ENCODE measurements around the gene GAA. TPM values are rescaled to one million over a fixed set of nuclear protein-coding genes. Genes with fewer than 3 reads are reported as not detected.

The GAA gene
- total RNA-seq, 1 experiment from 2014 or later: 30.3 TPM

DNA sequence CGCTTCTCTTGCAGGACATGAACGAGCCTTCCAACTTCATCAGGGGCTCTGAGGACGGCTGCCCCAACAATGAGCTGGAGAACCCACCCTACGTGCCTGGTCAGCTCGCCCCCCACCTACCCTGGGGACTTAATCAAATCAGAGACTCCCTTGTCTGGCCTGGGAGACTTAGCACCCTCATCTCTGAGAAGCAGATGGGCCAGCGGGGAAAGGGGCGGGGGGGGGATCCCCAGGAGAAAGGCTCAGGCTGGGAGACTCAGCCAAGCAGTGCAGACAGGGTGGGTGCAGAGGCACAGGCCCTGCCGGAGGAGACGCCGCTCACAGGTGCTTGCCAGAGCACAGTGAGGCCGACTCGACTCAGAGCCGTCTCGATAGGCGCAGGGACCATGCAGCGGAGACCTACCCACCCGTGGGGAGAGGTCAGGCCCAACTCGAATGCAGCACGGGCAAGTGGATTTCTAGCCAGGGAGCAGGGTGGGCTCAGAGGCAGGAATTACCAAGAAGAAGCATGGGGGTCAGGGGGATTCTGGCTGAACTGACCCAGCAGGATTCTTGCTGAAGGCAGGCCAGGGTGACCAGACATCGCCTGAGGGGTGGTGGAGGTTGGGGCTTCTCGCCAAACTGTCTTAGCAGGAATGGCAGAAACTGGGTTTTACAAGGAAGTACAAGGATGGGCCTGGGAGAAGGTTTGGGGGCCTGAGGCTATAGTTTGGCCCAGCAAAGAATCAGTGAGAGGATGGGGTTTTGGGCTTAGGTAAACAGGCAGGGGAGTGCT, 9.7 kb downstream of the GAA start:
- Histone ChIP-seq H3K56ac (ENCODE audit: insufficient read length, low read depth, low read length) (no peak overlapping the region), H4K20me1 (ENCODE audit: control insufficient read depth, insufficient read depth, insufficient read length) (no peaks in the 10 kb centered on the region), H3T11ph (ENCODE audit: low read length) (no peak overlapping the region), H2AFZ (ENCODE audit: low read length) (no peak overlapping the region), H2BK5ac (ENCODE audit: insufficient read length, low read length) (no peak overlapping the region), H3K79me2 (ENCODE audit: insufficient read depth, low read length) (no peaks in the 10 kb centered on the region), H3K27ac (ENCODE audit: insufficient read length, low read depth, low read length) (no peak overlapping the region), H2BK20ac (ENCODE audit: low read depth, low read length, poor library complexity, severe bottlenecking) (no peak overlapping the region), H4K91ac (ENCODE audit: insufficient read length, low read depth, low read length) (no peak overlapping the region), H3K23ac (ENCODE audit: insufficient read length, low read depth, low read length) (no peak overlapping the region), H3K9ac (ENCODE audit: extremely low read depth, insufficient read length, low read length) (no peak overlapping the region), H4K5ac (ENCODE audit: insufficient read length, low read depth, low read length) (no peak overlapping the region), H3K79me1 (ENCODE audit: insufficient read depth, low read depth, low read length, poor library complexity, severe bottlenecking) (no peaks in the 10 kb centered on the region), H3K14ac (ENCODE audit: insufficient read depth, low read length) (no peak overlapping the region), H3K27me3 (ENCODE audit: insufficient read depth, low read length) (no peaks in the 10 kb centered on the region), H3K23me2 (ENCODE audit: insufficient read length, low read depth, low read length, poor library complexity, severe bottlenecking) (no peaks in the 10 kb centered on the region), H4K8ac (replicated peaks; ENCODE audit: insufficient read length, low read depth, low read length) (no peak overlapping the region), H2BK15ac (ENCODE audit: low read depth, low read length) (no peak overlapping the region), H2AK5ac (ENCODE audit: insufficient read length, low read length) (no peak overlapping the region), H3K18ac (ENCODE audit: insufficient read length, low read depth, low read length) (no peak overlapping the region), H3K4me1 (ENCODE audit: insufficient read depth, low read length) (no peaks in the 10 kb centered on the region), H2BK120ac (ENCODE audit: low read depth, low read length, poor library complexity, severe bottlenecking) (no peak overlapping the region), H3K9me3 (ENCODE audit: control insufficient read depth, low read depth, low read length) (no peaks in the 10 kb centered on the region), H2BK12ac (ENCODE audit: insufficient read length, low read depth, low read length) (no peak overlapping the region), H3K4me2 (ENCODE audit: insufficient read depth, insufficient read length, low read length) (no peak overlapping the region), H3K4ac (ENCODE audit: low read depth, low read length) (no peak overlapping the region)
- Mint-ChIP-seq H3K4me3 (peak overlapping the region in 1 of 2 experiments; percentile 58; a peak in 1 of 5 replicates), H3K4me1 (peaks cover 15 to 21% of the 10 kb centered on the region in 2 experiments), H3K36me3 (ENCODE audit: insufficient read depth in 1 of 3, low read depth in 3 of 3) (peaks cover 2 to 27% (median 7%) of the 10 kb centered on the region in 3 experiments; a peak in 6 of 7 replicates), H3K27ac (peak overlapping the region in 1 of 3 experiments; percentile 62; a peak in 4 of 7 replicates), H3K27me3 (ENCODE audit: low read depth) (no peaks in the 10 kb centered on the region; the same call in 1 of the 2 replicates), H3K9me3 (peaks cover 0 to 7% of the 10 kb centered on the region in 2 experiments; a peak in 1 of 5 replicates)
- no peak for DNase-seq
- no CpG with 5 or more reads among the region's 21 CpGs for WGBS (ENCODE audit: extremely low coverage, insufficient read length, low lambda C conversion rate)
- TF ChIP-seq, protein P1, sequence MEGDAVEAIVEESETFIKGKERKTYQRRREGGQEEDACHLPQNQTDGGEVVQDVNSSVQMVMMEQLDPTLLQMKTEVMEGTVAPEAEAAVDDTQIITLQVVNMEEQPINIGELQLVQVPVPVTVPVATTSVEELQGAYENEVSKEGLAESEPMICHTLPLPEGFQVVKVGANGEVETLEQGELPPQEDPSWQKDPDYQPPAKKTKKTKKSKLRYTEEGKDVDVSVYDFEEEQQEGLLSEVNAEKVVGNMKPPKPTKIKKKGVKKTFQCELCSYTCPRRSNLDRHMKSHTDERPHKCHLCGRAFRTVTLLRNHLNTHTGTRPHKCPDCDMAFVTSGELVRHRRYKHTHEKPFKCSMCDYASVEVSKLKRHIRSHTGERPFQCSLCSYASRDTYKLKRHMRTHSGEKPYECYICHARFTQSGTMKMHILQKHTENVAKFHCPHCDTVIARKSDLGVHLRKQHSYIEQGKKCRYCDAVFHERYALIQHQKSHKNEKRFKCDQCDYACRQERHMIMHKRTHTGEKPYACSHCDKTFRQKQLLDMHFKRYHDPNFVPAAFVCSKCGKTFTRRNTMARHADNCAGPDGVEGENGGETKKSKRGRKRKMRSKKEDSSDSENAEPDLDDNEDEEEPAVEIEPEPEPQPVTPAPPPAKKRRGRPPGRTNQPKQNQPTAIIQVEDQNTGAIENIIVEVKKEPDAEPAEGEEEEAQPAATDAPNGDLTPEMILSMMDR (conservative IDR thresholded peaks at IDR 0.05): no peak

Measured in H9 (cell line).